Stimulated activated CD4-positive, alpha-beta T cell treated with anti-CD3 and anti-CD28 coated beads, Interleukin-15, amount 100 ng/mL, for 48 hours (primary cell): ENCODE measurements around the gene VMAC.

Source experiments
- DNase-seq, 2 donors: peaks; one replicate each; pipeline ENCODE4 v3.0.0-alpha.2; 2020; ENCODE audit warnings: low read depth in 2 of 2

The VMAC gene

DNA sequence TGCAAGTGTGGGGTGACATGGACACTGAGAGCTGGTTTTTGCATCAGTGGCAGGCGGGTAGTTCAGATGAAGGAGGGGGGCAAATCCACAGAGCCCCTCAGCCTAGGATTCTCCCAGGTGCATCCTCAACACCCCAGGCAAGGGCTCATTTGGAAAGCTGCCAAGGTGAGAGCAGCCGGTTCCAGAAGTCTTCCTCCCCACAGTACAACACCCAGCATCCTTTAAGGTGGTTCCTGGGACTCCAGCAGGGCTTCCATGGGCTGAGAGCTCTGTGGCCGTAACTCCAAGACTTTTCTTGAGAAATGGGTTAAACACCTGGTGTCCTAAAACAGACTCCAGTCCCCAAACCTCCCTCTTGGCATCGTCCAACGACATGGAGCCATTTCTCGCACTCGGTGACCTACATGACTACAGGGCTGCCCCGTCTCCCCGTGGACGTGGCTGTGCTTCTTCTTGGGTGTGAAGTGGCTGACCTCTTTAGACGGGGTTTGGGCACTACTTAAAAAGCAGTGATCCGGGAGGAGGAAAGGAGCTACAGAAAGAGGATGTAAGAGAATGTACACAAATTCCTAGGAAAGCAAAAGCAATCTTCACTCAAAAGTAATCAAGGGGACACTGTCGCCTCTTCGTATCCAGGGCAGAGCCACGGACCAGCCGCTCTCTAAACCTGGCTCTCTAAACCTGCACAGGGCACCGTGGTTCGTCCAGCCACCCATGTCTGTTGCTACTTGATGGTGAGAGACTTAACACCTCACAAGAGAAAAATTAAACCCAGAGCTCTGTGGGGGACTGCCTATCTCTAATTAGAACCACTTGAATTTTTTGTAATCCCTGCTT is 47.7 kb downstream of the VMAC start:
- DNase-seq = no peak

DNA sequence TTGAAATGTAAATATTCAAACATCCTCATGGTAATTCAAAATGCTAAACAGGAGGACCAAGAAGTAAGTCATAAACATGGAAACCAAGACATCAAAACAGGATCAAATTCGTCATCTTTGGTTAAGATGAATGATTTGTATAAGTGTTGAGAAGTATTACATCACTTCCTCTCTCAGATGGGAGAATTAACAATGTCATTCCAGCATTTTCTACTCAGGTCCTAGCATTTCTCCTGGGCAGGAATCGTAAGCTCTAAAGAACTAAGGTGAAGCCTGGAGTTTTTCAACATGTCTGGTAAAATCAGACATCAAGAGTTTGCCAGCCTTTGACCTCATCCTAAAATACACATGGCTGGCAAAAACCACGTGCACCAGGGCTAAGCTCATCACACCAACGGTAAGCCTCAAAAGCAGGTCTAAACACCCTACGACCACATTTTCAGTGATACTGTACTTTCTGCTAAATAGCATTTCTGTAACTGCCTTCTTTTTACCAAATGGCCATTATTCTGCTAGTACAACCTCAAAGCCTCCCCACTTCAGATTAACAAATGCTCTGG is 48.4 kb downstream of the VMAC start:
- no peak for DNase-seq

GRCh38 chr19:5953680-5954213 is 49.1 kb downstream of the VMAC start:
- peak; percentile 15 to 25 for DNase-seq

DNA sequence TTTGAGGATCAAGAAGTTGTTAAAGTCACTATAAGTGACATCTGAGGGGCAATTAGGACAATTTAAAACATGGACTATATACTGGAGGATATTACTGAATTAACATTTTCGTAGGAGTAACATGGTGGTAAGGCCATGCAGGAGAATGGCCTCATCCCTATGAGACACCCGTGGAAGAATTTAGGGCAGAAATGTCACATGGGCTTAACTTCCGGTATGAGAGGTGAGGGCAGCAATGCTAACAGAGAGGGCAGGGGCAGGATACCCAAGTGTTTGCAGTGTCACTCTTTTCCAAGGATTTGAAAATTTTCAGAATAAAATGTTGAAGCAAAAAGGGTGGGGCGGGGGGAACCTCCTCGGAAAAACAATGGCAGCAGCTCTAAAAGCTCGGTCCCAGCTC is 49.6 kb downstream of the VMAC start:
- DNase-seq = no peak

- no peak for DNase-seq
Measured at GRCh38 chr19:5955636-5955935, 50.9 kb downstream of the VMAC start.

GRCh38 chr19:5956323-5956722 is 51.7 kb downstream of the VMAC start:
- DNase-seq = no peak

GRCh38 chr19:5956728-5957127 is 52.1 kb downstream of the VMAC start:
- DNase-seq = no peak

- no peak for DNase-seq
Measured at GRCh38 chr19:5957170-5957569, 52.5 kb downstream of the VMAC start.

- no peak for DNase-seq
Measured at GRCh38 chr19:5958074-5958850, 53.6 kb downstream of the VMAC start.

GRCh38 chr19:5958851-5959122 is 54.1 kb downstream of the VMAC start:
- DNase-seq = no peak

DNA sequence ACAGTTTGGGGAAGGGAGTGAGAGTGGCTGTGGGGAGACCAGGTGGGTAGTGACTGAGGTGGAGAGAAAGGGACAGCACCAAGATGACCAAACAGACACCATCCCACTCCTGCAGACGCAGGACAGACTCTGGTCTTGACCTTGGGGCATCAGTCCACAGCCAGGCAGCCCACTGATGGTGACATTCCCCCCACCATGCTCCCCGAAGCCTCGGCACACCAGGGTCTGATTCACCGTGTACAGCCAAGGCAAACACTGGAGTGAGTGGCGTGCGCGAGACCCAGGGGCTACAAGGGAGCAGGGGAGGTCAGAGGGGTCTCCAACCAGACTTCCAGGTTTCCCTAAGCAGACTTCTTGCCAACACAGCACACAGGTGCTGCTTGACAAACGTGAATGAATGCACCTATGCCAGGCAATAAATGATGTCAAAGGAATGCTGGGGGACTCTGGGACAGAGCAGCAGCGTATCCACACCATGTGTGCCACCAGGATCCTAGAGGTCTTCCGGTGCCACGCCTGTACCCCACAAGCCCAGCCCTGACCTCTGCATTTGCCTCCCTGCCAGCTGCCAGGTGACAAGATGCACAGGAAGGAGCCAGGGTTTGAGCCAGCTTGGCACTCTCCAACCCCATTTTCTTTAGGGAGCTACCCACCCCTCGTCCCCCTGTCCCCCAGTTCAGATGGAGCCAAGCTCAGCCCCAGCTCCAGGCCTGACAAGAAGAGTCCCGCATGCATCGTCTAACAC is 54.8 kb downstream of the VMAC start:
- no peak for DNase-seq
